Calu3 (cell line): Measurements from ENCODE around the gene PRUNE2. TPM values are rescaled to one million over a fixed set of nuclear protein-coding genes. Genes with fewer than 3 reads are reported as not detected.
"Not testable (repeated sequence)": the region's sequence is repeated elsewhere in the genome, so short reads cannot be mapped to it uniquely, and the experiment has no call there.

Experiments
- BruUV-seq: library from RNA; stranded (reverse); fragments of 400-500 nt; replicated peaks from 2 replicates; lab custom pipeline; 2021; lab: Mats Ljungman, UMichigan
- CTCF ChIA-PET: fragments of 300-600 bp; sonication (Branson Sonifier 250); formaldehyde crosslinking; loops from one replicate; lab custom pipeline; 2022; ENCODE audit warnings: antibody characterized with exemption; lab: Charles Lee
- DNase-seq: peaks from one replicate; pipeline ENCODE4 v3.0.0; 2022
- H3K27ac Mint-ChIP-seq: one replicate; pipeline ENCODE4 v1.8.0; 2022; ENCODE audit warnings: mixed read lengths; ENCODE audit not compliant: unreplicated experiment
- H3K27me3 Mint-ChIP-seq: one replicate; pipeline ENCODE4 v1.8.0; 2022; ENCODE audit warnings: mixed read lengths; ENCODE audit not compliant: unreplicated experiment
- H3K36me3 Mint-ChIP-seq: one replicate; pipeline ENCODE4 v1.8.0; 2022; ENCODE audit warnings: mild to moderate bottlenecking, moderate library complexity, mixed read lengths; ENCODE audit not compliant: insufficient read depth, unreplicated experiment
- H3K4me1 Mint-ChIP-seq: one replicate; pipeline ENCODE4 v1.8.0; 2022; ENCODE audit warnings: mild to moderate bottlenecking, low read depth, mixed read lengths; ENCODE audit not compliant: unreplicated experiment
- H3K4me3 Mint-ChIP-seq: one replicate; pipeline ENCODE4 v1.8.0; 2022; ENCODE audit warnings: mild to moderate bottlenecking, low read depth, moderate library complexity, mixed read lengths; ENCODE audit not compliant: unreplicated experiment
- H3K9me3 Mint-ChIP-seq: one replicate; pipeline ENCODE4 v1.8.0; 2022; ENCODE audit warnings: low read depth, mixed read lengths; ENCODE audit not compliant: unreplicated experiment
- intact Hi-C: fragments of 100-400 bp; cut with micrococcal nuclease; formaldehyde crosslinking; loops from one replicate; pipeline ENCODE4 v1.10.0; 2022; ENCODE audit not compliant: unreplicated experiment
- total RNA-seq: library from RNA; stranded (reverse); gene quantifications from 2 replicates; pipeline ENCODE4 v1.2.3, GENCODE V29; 2022
- TF ChIP-seq, protein P1 (sequence below): fragments of 200-600 bp; IDR thresholded peaks from one replicate; pipeline ENCODE4 v1.8.0; 2022; ENCODE audit warnings: antibody characterized with exemption; ENCODE audit not compliant: unreplicated experiment

The PRUNE2 gene
- total RNA-seq, 1 experiment from 2014 or later, result 0.07 TPM

DNA sequence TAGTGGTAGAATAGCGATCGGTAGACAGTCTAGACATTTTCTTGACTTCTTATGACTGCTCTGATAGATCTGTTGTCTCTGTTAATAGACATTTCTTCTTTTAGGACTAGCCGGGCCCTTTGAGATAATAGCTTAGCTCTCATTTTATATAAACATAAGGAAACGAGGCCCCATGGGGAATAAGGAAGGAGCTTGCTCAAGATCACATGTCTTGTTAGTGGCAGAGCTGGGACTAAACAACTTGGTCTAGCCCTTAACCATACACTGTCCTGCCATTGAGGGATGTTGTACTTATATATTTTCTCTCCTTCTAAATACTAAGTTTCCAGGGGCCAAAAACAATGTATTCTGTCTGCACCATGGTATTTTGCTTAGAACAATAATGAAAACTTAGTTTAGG, 306.9 kb downstream of the PRUNE2 start:
- TF ChIP-seq, protein P1, sequence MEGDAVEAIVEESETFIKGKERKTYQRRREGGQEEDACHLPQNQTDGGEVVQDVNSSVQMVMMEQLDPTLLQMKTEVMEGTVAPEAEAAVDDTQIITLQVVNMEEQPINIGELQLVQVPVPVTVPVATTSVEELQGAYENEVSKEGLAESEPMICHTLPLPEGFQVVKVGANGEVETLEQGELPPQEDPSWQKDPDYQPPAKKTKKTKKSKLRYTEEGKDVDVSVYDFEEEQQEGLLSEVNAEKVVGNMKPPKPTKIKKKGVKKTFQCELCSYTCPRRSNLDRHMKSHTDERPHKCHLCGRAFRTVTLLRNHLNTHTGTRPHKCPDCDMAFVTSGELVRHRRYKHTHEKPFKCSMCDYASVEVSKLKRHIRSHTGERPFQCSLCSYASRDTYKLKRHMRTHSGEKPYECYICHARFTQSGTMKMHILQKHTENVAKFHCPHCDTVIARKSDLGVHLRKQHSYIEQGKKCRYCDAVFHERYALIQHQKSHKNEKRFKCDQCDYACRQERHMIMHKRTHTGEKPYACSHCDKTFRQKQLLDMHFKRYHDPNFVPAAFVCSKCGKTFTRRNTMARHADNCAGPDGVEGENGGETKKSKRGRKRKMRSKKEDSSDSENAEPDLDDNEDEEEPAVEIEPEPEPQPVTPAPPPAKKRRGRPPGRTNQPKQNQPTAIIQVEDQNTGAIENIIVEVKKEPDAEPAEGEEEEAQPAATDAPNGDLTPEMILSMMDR, result no peak
- H3K27ac Mint-ChIP-seq, result no peak overlapping the region
- DNase-seq, result no peak
- no peaks in the 10 kb centered on the region for H3K9me3 Mint-ChIP-seq
- H3K27me3 Mint-ChIP-seq, result no peaks in the 10 kb centered on the region
- no peaks in the 10 kb centered on the region for H3K4me1 Mint-ChIP-seq
- no peaks in the 10 kb centered on the region for H3K36me3 Mint-ChIP-seq
- intact Hi-C loops, result no loop called here
- BruUV-seq, result no TSS peak
- no peak overlapping the region for H3K4me3 Mint-ChIP-seq
- CTCF ChIA-PET, result interaction anchor here (1.5 kb wide), 1 partner anchor 13 kb away, joined by 3 read pairs; no protein-coding TSS in a partner anchor

DNA sequence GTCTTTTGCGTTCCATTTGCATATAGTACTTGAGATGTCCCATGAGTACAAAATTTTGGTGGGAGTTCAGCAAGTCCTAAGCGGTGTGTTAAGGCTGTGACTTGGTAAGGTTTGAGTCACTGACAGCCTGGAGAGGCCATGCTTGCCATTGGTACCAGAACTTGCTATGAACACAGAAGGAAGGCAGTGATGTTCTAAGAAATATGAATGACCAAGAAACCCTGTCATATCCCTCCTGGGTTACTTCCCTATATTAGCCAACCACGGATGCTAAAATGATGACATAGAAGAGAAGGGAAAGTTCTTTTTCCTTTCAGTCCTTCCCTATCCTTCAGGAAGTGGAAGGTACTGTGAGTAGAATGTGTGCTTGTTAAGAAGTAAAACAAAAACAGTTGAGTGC, 310.3 kb downstream of the PRUNE2 start:
- DNase-seq, result no peak
- H3K4me1 Mint-ChIP-seq, result no peaks in the 10 kb centered on the region
- no peaks in the 10 kb centered on the region for H3K36me3 Mint-ChIP-seq
- TF ChIP-seq, protein P1, result no peak
- CTCF ChIA-PET, result interaction anchor here (0.7 kb wide), 1 partner anchor 83 kb away, joined by 3 read pairs; no protein-coding TSS in a partner anchor
- intact Hi-C loops, result no loop called here
- H3K27me3 Mint-ChIP-seq, result peaks cover 10% of the 10 kb centered on the region
- H3K9me3 Mint-ChIP-seq, result no peaks in the 10 kb centered on the region
- BruUV-seq, result no TSS peak
- H3K4me3 Mint-ChIP-seq, result no peak overlapping the region
- H3K27ac Mint-ChIP-seq, result no peak overlapping the region

DNA sequence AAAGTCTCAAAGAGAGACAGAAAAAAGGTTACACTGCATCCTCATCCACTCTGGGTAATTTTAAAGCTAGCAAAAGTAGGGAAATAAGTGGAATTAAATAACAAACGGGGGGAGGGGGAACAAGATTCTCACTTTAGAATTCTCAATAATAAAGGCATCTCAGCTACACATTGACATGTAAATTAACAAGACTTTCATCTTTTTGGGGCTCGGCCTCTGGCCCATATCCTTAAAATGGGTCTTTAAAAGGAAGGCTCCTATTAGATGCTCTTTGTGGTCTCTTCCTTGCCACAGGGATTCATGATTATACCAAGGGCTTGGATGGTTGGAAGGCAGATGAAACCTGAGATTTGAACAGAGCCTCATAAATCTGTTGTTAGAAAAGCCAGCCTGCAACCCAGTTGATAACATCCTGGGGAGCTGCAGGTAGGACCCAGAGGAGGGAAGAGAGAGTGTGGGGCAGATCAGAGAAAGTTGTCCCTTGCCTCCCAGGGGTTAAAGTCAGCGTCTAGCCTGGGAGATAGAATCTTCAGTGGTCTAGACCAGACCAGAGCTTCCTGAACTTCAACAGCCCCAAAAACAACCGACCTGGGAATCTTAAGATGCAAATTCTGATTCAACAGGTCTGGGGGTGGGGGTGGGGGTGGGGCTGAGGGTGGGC, 311.0 kb downstream of the PRUNE2 start:
- TF ChIP-seq, protein P1, result no peak
- intact Hi-C loops, result no loop called here
- Mint-ChIP-seq H3K4me1 (no peaks in the 10 kb centered on the region), H3K9me3 (no peaks in the 10 kb centered on the region), H3K27me3 (peaks cover 15% of the 10 kb centered on the region), H3K36me3 (no peaks in the 10 kb centered on the region), H3K27ac (no peak overlapping the region), H3K4me3 (no peak overlapping the region)
- CTCF ChIA-PET, result no interaction called here
- DNase-seq, result no peak
- no TSS peak for BruUV-seq

DNA sequence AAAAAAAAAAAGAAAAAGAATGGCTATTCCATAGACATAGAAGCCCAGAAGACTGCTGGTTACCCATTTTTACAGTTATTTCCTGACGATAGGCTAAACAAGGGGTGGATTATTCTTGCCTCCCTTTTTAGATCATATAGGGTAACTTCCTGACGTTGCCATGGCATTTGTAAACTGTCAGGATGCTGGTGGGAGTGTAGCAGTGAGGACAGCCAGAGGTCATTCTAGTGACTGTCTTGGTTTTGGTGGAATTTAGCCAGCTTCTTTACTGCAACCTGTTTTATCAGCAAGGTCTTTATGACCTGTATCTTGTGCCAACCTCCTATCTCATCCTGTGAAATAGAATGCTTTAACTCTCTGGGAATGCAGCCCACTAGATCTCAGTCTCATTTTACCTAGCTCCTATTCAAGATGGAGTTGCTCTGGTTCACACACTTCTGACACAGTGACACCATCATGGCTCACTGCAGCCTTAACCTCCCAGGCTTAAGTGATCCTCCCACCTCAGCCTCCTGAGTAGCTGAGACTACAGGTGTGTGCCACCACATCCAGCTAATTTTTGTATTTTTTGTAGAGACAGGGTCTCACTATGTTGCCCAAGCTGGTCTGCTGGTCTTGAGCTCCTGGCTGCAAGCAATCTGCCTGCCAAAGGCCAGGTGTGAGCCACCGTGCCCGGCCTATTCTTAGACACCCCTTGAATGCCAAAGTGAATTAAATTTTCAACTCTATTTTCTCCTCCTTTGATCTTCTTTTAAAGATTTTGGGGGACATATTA, 311.8 kb downstream of the PRUNE2 start:
- not testable (repeated sequence) for H3K4me3 Mint-ChIP-seq

DNA sequence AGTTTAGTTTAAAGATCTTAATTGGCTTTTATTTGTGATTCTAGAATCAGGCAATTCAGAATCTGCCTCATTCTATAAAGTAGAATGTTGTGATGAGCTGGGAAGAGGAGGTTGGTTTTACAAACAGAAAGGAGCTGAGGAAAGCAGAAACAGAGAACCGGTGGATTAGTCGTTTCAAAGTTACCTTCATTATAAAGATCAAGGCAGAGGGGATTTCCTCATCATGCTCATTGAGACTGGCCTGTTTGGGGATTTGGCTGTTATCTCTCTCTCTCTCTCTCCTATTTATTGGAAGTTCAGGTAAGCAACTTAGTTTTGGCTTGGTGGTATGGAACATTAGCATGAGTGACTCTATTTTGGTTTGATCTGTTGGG, 313.0 kb downstream of the PRUNE2 start:
- Mint-ChIP-seq H3K36me3 (no peaks in the 10 kb centered on the region), H3K27me3 (peaks cover 15% of the 10 kb centered on the region), H3K9me3 (no peaks in the 10 kb centered on the region), H3K27ac (no peak overlapping the region), H3K4me3 (no peak overlapping the region), H3K4me1 (no peaks in the 10 kb centered on the region)
- CTCF ChIA-PET, result no interaction called here
- DNase-seq, result no peak
- BruUV-seq, result no TSS peak
- intact Hi-C loops, result no loop called here
- TF ChIP-seq, protein P1, result no peak

More for the DNA sequence above, 311.8 kb downstream of the PRUNE2 start:
- peaks cover 15% of the 10 kb centered on the region for H3K27me3 Mint-ChIP-seq
- H3K27ac Mint-ChIP-seq, DNase-seq, H3K9me3 Mint-ChIP-seq, intact Hi-C loops, H3K4me1 Mint-ChIP-seq, BruUV-seq, CTCF ChIA-PET, H3K36me3 Mint-ChIP-seq: not testable (repeated sequence)
